Muscle layer of colon (tissue), 2 donors: ENCODE data around the gene DTHD1.

Source experiments
- H3K27ac ChIP-seq: one replicate; pipeline ENCODE4 v1.7.0; 2013; ENCODE audit warnings: low read depth, mild to moderate bottlenecking, low read length, moderate library complexity
- H3K27me3 ChIP-seq, 2 donors: one replicate each; pipeline ENCODE4 v1.7.0; 2013; ENCODE audit warnings: low read length in 2 of 2, mild to moderate bottlenecking in 2 of 2; ENCODE audit not compliant: insufficient read depth in 2 of 2, control insufficient read depth in 1 of 2
- H3K36me3 ChIP-seq: one replicate; pipeline ENCODE4 v1.7.0; 2013; ENCODE audit warnings: mild to moderate bottlenecking, low read length; ENCODE audit not compliant: insufficient read depth
- H3K4me1 ChIP-seq: one replicate; pipeline ENCODE4 v1.7.0; 2013; ENCODE audit warnings: mild to moderate bottlenecking, low read length; ENCODE audit not compliant: insufficient read depth
- H3K4me3 ChIP-seq, 2 donors: one replicate each; pipeline ENCODE4 v1.7.0; 2013; ENCODE audit warnings: low read length in 2 of 2, low read depth in 1 of 2, mild to moderate bottlenecking in 1 of 2, moderate library complexity in 1 of 2
- H3K9ac ChIP-seq: one replicate; pipeline ENCODE4 v1.7.0; 2013; ENCODE audit warnings: low read length
- H3K9me3 ChIP-seq: one replicate; pipeline ENCODE4 v1.7.0; 2013; ENCODE audit warnings: mild to moderate bottlenecking, low read length
- donor health status: abdominal sarcoma.
- donor health status: Adenocarcinoma of cecum.

The DTHD1 gene

GRCh38 chr4:36358173-36358572 lies 76.8 kb downstream of the DTHD1 start:
- no peak overlapping the region for H3K4me3 ChIP-seq
- H3K36me3 ChIP-seq: no peaks in the 10 kb centered on the region
- H3K9ac ChIP-seq: no peak overlapping the region
- no peaks in the 10 kb centered on the region for H3K27me3 ChIP-seq
- no peak overlapping the region for H3K27ac ChIP-seq
- no peaks in the 10 kb centered on the region for H3K9me3 ChIP-seq
- no peaks in the 10 kb centered on the region for H3K4me1 ChIP-seq

DNA sequence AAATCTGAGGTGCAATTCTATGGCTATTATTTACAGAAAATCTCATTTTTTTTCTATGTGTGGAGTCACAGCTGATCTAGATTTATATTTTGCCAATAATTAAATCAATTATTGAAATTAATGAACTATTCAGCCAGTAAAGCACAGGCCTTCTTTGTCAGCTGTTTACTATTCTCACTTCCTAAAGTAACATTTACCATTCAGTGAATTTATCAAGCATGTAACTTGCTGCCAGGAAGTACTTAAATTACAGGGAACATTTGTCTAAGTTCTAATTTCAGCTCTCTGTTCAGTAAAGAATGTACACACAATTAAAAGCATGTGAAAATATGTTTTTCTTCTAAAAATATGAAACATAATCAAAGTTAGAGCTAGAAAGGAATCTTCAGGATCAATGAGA lies 79.3 kb downstream of the DTHD1 start:
- H3K9ac ChIP-seq: no peak overlapping the region
- H3K4me1 ChIP-seq: no peaks in the 10 kb centered on the region
- H3K9me3 ChIP-seq: no peaks in the 10 kb centered on the region
- H3K36me3 ChIP-seq: no peaks in the 10 kb centered on the region
- H3K27me3 ChIP-seq: no peaks in the 10 kb centered on the region
- no peak overlapping the region for H3K27ac ChIP-seq
- H3K4me3 ChIP-seq: no peak overlapping the region

DNA sequence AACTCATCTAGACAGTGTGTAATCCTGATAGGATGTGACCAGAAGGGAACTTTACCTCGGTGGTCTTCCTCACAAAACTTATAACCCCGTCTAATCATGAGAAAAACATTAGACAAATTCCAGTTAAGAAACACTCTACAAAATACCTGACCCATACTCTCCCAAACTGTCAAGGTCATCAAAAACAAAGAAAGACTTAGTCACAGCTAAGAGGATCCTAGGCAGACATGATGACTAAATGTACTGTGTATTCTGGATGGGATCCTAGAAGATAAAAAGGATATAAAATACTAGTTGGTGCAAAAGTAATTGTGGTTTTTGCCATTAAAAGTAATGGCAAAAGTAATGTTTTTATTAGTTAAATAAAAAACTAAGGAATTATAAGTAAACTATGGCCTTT lies 81.6 kb downstream of the DTHD1 start:
- no peak overlapping the region for H3K27ac ChIP-seq
- no peak overlapping the region for H3K4me3 ChIP-seq
- H3K9me3 ChIP-seq: no peaks in the 10 kb centered on the region
- H3K36me3 ChIP-seq: no peaks in the 10 kb centered on the region
- H3K4me1 ChIP-seq: no peaks in the 10 kb centered on the region
- no peaks in the 10 kb centered on the region for H3K27me3 ChIP-seq
- H3K9ac ChIP-seq: no peak overlapping the region

- Histone ChIP-seq H3K4me1 (no peaks in the 10 kb centered on the region), H3K36me3 (no peaks in the 10 kb centered on the region), H3K9me3 (no peaks in the 10 kb centered on the region), H3K27ac (no peak overlapping the region), H3K9ac (no peak overlapping the region), H3K4me3 (no peak overlapping the region), H3K27me3 (no peaks in the 10 kb centered on the region)
Observed at GRCh38 chr4:36374836-36375511, 93.6 kb downstream of the DTHD1 start.

GRCh38 chr4:36385951-36386571 lies 104.6 kb downstream of the DTHD1 start:
- Histone ChIP-seq H3K4me3 (no peak overlapping the region), H3K27ac (no peak overlapping the region)

GRCh38 chr4:36386691-36387090 lies 105.3 kb downstream of the DTHD1 start:
- H3K4me3 ChIP-seq: no peak overlapping the region

More at GRCh38 chr4:36385951-36386571, 104.6 kb downstream of the DTHD1 start:
- Histone ChIP-seq H3K9ac (no peak overlapping the region), H3K36me3 (no peaks in the 10 kb centered on the region), H3K4me1 (no peaks in the 10 kb centered on the region), H3K9me3 (no peaks in the 10 kb centered on the region), H3K27me3 (no peaks in the 10 kb centered on the region)

DNA sequence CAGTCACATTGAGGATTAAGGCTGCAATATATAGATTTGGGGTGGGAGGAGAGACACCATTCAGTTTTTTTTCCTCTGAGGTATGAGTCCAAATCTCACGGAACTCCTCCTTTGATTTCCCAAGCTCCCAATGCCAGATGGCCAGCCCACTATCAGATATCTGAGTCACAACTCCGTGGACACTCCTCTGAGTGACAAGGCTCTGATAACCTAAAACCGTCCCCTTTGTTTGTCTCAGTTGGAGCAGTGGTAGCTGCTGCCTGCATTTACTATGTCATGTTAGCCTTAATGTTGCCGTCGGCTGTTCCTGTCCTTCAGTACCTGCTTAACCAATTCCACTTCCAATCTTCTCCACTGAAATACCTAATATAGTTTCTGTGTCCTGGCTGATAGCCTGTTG lies 107.3 kb downstream of the DTHD1 start:
- no peaks in the 10 kb centered on the region for H3K9me3 ChIP-seq
- H3K27me3 ChIP-seq: no peaks in the 10 kb centered on the region
- H3K27ac ChIP-seq: no peak overlapping the region
- H3K36me3 ChIP-seq: no peaks in the 10 kb centered on the region
- H3K9ac ChIP-seq: no peak overlapping the region
- no peaks in the 10 kb centered on the region for H3K4me1 ChIP-seq
- no peak overlapping the region for H3K4me3 ChIP-seq

More at GRCh38 chr4:36386691-36387090, 105.3 kb downstream of the DTHD1 start:
- H3K27ac ChIP-seq: no peak overlapping the region
- H3K9ac ChIP-seq: no peak overlapping the region
- no peaks in the 10 kb centered on the region for H3K4me1 ChIP-seq
- no peaks in the 10 kb centered on the region for H3K9me3 ChIP-seq
- H3K27me3 ChIP-seq: no peaks in the 10 kb centered on the region
- H3K36me3 ChIP-seq: no peaks in the 10 kb centered on the region

- Histone ChIP-seq H3K27ac (no peak overlapping the region), H3K4me3 (no peak overlapping the region), H3K9me3 (no peaks in the 10 kb centered on the region), H3K36me3 (no peaks in the 10 kb centered on the region), H3K4me1 (no peaks in the 10 kb centered on the region), H3K9ac (no peak overlapping the region), H3K27me3 (no peaks in the 10 kb centered on the region)
Observed at GRCh38 chr4:36391411-36391810, 110.0 kb downstream of the DTHD1 start.

DNA sequence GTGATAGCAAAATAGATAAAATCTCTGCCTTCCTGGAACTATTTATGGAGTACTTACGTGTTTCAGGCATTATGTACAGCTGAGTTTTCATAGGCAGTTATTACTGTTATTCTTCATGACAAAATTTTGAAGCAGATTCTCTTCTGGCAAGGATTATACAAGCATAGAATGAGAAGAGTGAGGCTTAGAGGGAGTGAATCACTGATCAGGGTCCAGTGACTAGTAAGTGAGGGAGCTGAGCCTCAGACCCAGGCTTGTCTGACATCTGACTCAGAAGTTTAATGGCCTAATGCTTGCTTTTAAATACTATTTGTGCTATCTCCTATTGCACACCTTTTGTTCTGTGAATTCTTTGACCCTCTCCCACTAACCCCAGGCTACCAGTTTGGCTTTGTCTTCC lies 110.6 kb downstream of the DTHD1 start:
- no peaks in the 10 kb centered on the region for H3K4me1 ChIP-seq
- no peaks in the 10 kb centered on the region for H3K36me3 ChIP-seq
- H3K4me3 ChIP-seq: no peak overlapping the region
- H3K27me3 ChIP-seq: no peaks in the 10 kb centered on the region
- H3K27ac ChIP-seq: no peak overlapping the region
- H3K9ac ChIP-seq: no peak overlapping the region
- no peaks in the 10 kb centered on the region for H3K9me3 ChIP-seq

DNA sequence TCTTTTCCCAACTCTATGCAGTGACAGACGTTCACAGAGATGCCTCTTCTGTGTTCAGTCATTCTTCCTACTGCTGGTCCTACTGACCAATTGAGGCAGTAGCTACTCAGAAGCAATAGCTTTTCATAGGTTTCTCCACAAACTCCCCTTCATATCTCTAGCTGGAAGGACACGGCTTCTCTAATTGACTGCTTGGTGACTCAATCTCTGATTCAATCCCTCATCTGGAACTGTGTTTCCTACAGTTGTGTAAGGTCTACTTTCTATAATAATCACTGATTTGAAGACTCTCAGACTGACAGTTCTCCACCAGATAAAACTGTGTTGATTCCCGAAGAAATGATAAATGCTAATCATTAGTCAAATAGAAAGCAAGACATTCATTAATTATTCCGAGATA lies 111.5 kb downstream of the DTHD1 start:
- H3K36me3 ChIP-seq: no peaks in the 10 kb centered on the region
- no peak overlapping the region for H3K27ac ChIP-seq
- H3K4me1 ChIP-seq: no peaks in the 10 kb centered on the region
- H3K27me3 ChIP-seq: no peaks in the 10 kb centered on the region
- H3K9ac ChIP-seq: no peak overlapping the region
- H3K9me3 ChIP-seq: no peaks in the 10 kb centered on the region
- no peak overlapping the region for H3K4me3 ChIP-seq
